HCT116 (cell line): Measurements from ENCODE around the gene TENT5A. TPM values are rescaled to one million over a fixed set of nuclear protein-coding genes. Genes with fewer than 3 reads are reported as not detected.
A peak's percentile ranks its signal among the peaks of the same experiment; 100 is the strongest.

ENCODE experiments used
- ATAC-seq: fragments of 200-7000 bp; cut with Tn5 transposase; 2 replicates; pipeline ENCODE4 v1.9.1; 2020; ENCODE audit warnings: mild to moderate bottlenecking, moderate library complexity
- BruUV-seq: library from RNA; stranded (reverse); fragments of 400-500 nt; replicated peaks from 2 replicates; lab custom pipeline; 2021; lab: Mats Ljungman, UMichigan
- CTCF ChIA-PET: fragments of 300-600 bp; sonication (Branson Sonifier 250); formaldehyde crosslinking; loops from one replicate; lab custom pipeline; 2021; ENCODE audit warnings: antibody characterized with exemption; lab: Charles Lee
- POLR2A ChIA-PET: fragments of 300-600, 350-600 bp; sonication (Branson Sonifier 250); formaldehyde crosslinking; loops from one replicate; lab custom pipeline; 2021; ENCODE audit warnings: antibody characterized with exemption; lab: Charles Lee
- RAD21 ChIA-PET, 2 experiments: fragments of 300-600 bp; sonication (Branson Sonifier 250); formaldehyde crosslinking; loops; one replicate each; lab custom pipeline; 2023; ENCODE audit warnings: low total read pairs in 2 of 2; ENCODE audit not compliant: uncharacterized antibody in 2 of 2, unreplicated experiment in 2 of 2, low non-redundant PET in 1 of 2; lab: Charles Lee
- DNase-seq: peaks from one replicate; pipeline ENCODE4 v3.0.0-alpha.2; 2010; ENCODE audit warnings: low read depth, low spot score
- H2AFZ ChIP-seq: fragments of 200-600 bp; shearing (Covaris generic), sonication (generic); 2 replicates; pipeline ENCODE4 v1.6.1; 2017; ENCODE audit warnings: low read depth, mixed run types, mixed read lengths, antibody characterized with exemption, low read length; ENCODE audit not compliant: poor library complexity, severe bottlenecking
- H3K27ac ChIP-seq: 2 replicates; pipeline ENCODE4 v1.5.1; 2012; ENCODE audit warnings: low read depth, low read length
- H3K27me3 ChIP-seq: fragments of 200-600 bp; sonication (generic); 2 replicates; pipeline ENCODE4 v1.6.1; 2016; ENCODE audit warnings: mixed run types, low read length, mixed read lengths; ENCODE audit not compliant: insufficient read depth
- H3K36me3 ChIP-seq, 2 experiments: fragments of 200-500 bp in 1 of 2; fragments of 200-600 bp in 1 of 2; sonication (Bioruptor generic) in 1 of 2; sonication (generic) in 1 of 2; 2 replicates each; pipeline versions ENCODE4 v1.5.1 to v1.6.1; 2014 to 2016; ENCODE audit warnings: low read length in 2 of 2, inconsistent platforms in 1 of 2, mixed read lengths in 1 of 2, mixed run types in 1 of 2; ENCODE audit not compliant: insufficient read depth in 2 of 2, control insufficient read depth in 1 of 2
- H3K4me1 ChIP-seq, 2 experiments: fragments of 200-600 bp in 1 of 2; sonication (generic) in 1 of 2; 2 replicates each; pipeline versions ENCODE4 v1.5.1 to v1.6.1; 2012 to 2017; ENCODE audit warnings: low read length in 2 of 2, inconsistent platforms in 1 of 2, mild to moderate bottlenecking in 1 of 2, mixed read lengths in 1 of 2, mixed run types in 1 of 2, moderate library complexity in 1 of 2; ENCODE audit not compliant: insufficient read depth in 2 of 2, control insufficient read depth in 1 of 2
- H3K4me2 ChIP-seq: fragments of 200-600 bp; sonication (generic); 2 replicates; pipeline ENCODE4 v1.6.1; 2017; ENCODE audit warnings: mixed run types, low read length, mixed read lengths
- H3K4me3 ChIP-seq, 2 experiments: fragments of 200-600 bp in 1 of 2; sonication (generic) in 1 of 2; replicated peaks in 1 of 2; 2 replicates each; pipeline ENCODE4 v1.5.1; 2011 to 2016; ENCODE audit warnings: low read length in 2 of 2, control low read depth in 1 of 2, low read depth in 1 of 2, mild to moderate bottlenecking in 1 of 2, mixed read lengths in 1 of 2, mixed run types in 1 of 2
- H3K79me2 ChIP-seq: fragments of 200-600 bp; sonication (generic); 2 replicates; pipeline ENCODE4 v1.6.1; 2017; ENCODE audit warnings: mild to moderate bottlenecking, mixed run types, low read length, moderate library complexity, mixed read lengths; ENCODE audit not compliant: insufficient read depth
- H3K9ac ChIP-seq: fragments of 200-600 bp; sonication (generic); 2 replicates; pipeline ENCODE4 v1.6.1; 2016; ENCODE audit warnings: low read length, mixed read lengths
- H3K9me2 ChIP-seq: fragments of 200-600 bp; sonication (generic), shearing (Covaris generic); 2 replicates; pipeline ENCODE4 v1.6.1; 2017; ENCODE audit warnings: mixed run types, mild to moderate bottlenecking, moderate library complexity; ENCODE audit not compliant: insufficient read depth
- H3K9me3 ChIP-seq, 2 experiments: fragments of 200-500 bp in 1 of 2; fragments of 200-600 bp in 1 of 2; sonication (Bioruptor generic) in 1 of 2; sonication (generic) in 1 of 2; 2 replicates each; pipeline ENCODE4 v1.6.1; 2014 to 2017; ENCODE audit warnings: low read length in 2 of 2, mixed read lengths in 2 of 2, inconsistent platforms in 1 of 2, low read depth in 1 of 2, mild to moderate bottlenecking in 1 of 2, mixed run types in 1 of 2, moderate library complexity in 1 of 2; ENCODE audit not compliant: control insufficient read depth in 1 of 2, insufficient read depth in 1 of 2
- H4K20me1 ChIP-seq: fragments of 200-600 bp; sonication (generic), shearing (Covaris generic); 2 replicates; pipeline ENCODE4 v1.6.1; 2017; ENCODE audit warnings: mixed run types, mild to moderate bottlenecking, moderate library complexity; ENCODE audit not compliant: insufficient read depth
- ELF1 ChIP-seq: IDR thresholded peaks from 2 replicates; pipeline ENCODE4 v1.6.1; 2012; ENCODE audit warnings: low read depth, borderline replicate concordance
- EZH2 ChIP-seq: fragments of 200-600 bp; sonication (generic); IDR thresholded peaks from 2 replicates; pipeline ENCODE4 v1.6.1; 2017; ENCODE audit warnings: antibody characterized with exemption, mixed run types
- SIN3A ChIP-seq: IDR thresholded peaks from 2 replicates; pipeline ENCODE4 v1.6.1; 2012; ENCODE audit warnings: low read depth
- TCF7L2 ChIP-seq: IDR thresholded peaks from 2 replicates; pipeline ENCODE4 v1.7.0; 2011; ENCODE audit warnings: borderline replicate concordance, inconsistent platforms; ENCODE audit not compliant: insufficient read depth, insufficient read length; ENCODE audit errors: extremely low read depth
- YY1 ChIP-seq: IDR thresholded peaks from 2 replicates; pipeline ENCODE4 v1.6.1; 2011; ENCODE audit warnings: low read length, low read depth, moderate library complexity, mild to moderate bottlenecking; ENCODE audit not compliant: insufficient replicate concordance; ENCODE audit errors: extremely low read depth
- ZFX ChIP-seq: fragments of 450-650 bp; IDR thresholded peaks from 2 replicates; pipeline ENCODE4 v1.6.1; 2017
- intact Hi-C: fragments of 100-400 bp; cut with micrococcal nuclease; formaldehyde crosslinking; loops from 2 replicates; pipeline ENCODE4 v1.10.0; 2022
- total RNA-seq: library from RNA; stranded (reverse); gene quantifications from one replicate; pipeline ENCODE4 v1.2.1, GENCODE V29; 2021; ENCODE audit not compliant: unreplicated experiment
- TF ChIP-seq, protein P1 (sequence below): IDR thresholded peaks from 2 replicates; pipeline ENCODE4 v1.6.1; 2012
- TF ChIP-seq, protein P2 (sequence below): IDR thresholded peaks from 2 replicates; pipeline ENCODE4 v1.6.1; 2012; ENCODE audit warnings: low read depth

TENT5A gene
- total RNA-seq, 1 experiment from 2014 or later: 11.2 TPM

DNA sequence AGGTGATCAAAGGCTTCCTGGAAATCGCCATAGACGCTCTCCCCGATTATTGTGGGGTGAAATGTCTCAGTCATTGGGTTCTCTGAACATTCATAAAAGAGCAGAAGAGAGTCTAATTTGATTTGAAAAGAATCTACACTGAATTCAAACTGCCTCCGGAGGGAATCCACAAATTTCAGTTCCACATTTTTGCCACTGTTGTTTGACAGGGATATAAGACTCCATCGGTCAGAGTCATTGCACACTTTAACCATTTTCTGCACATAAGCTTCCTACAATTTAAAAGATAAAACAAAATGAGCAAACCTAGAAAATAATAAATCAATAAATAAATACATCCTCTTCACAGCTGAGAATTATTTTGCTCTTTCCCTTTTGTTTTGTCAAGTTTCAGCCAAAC lies 2.3 kb downstream of the TENT5A start:
- ATAC-seq: no peak

More for the DNA sequence above, 2.3 kb downstream of the TENT5A start:
- Histone ChIP-seq H3K4me2 (peak overlapping the region; percentile 95; the same call in 1 of the 2 replicates), H3K4me3 (no peak overlapping the region; a peak in 1 of 4 replicates), H3K27ac (no peak overlapping the region), H3K27me3 (no peaks in the 10 kb centered on the region), H3K4me1 (peaks cover 4 to 24% of the 10 kb centered on the region in 2 experiments; a peak in 2 of 4 replicates), H3K79me2 (peaks cover 51% of the 10 kb centered on the region), H2AFZ (no peak overlapping the region), H3K36me3 (peaks cover 6 to 11% of the 10 kb centered on the region in 2 experiments; a peak in 1 of 4 replicates), H3K9me3 (no peaks in the 10 kb centered on the region), H3K9ac (no peak overlapping the region), H3K9me2 (no peaks in the 10 kb centered on the region), H4K20me1 (no peaks in the 10 kb centered on the region)
- TF ChIP-seq YY1 (no peak), TCF7L2 (no peak), EZH2 (no peak), ELF1 (no peak), ZFX (no peak), SIN3A (no peak)
- TF ChIP-seq, protein P1, sequence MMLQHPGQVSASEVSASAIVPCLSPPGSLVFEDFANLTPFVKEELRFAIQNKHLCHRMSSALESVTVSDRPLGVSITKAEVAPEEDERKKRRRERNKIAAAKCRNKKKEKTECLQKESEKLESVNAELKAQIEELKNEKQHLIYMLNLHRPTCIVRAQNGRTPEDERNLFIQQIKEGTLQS: no peak
- TF ChIP-seq, protein P2, sequence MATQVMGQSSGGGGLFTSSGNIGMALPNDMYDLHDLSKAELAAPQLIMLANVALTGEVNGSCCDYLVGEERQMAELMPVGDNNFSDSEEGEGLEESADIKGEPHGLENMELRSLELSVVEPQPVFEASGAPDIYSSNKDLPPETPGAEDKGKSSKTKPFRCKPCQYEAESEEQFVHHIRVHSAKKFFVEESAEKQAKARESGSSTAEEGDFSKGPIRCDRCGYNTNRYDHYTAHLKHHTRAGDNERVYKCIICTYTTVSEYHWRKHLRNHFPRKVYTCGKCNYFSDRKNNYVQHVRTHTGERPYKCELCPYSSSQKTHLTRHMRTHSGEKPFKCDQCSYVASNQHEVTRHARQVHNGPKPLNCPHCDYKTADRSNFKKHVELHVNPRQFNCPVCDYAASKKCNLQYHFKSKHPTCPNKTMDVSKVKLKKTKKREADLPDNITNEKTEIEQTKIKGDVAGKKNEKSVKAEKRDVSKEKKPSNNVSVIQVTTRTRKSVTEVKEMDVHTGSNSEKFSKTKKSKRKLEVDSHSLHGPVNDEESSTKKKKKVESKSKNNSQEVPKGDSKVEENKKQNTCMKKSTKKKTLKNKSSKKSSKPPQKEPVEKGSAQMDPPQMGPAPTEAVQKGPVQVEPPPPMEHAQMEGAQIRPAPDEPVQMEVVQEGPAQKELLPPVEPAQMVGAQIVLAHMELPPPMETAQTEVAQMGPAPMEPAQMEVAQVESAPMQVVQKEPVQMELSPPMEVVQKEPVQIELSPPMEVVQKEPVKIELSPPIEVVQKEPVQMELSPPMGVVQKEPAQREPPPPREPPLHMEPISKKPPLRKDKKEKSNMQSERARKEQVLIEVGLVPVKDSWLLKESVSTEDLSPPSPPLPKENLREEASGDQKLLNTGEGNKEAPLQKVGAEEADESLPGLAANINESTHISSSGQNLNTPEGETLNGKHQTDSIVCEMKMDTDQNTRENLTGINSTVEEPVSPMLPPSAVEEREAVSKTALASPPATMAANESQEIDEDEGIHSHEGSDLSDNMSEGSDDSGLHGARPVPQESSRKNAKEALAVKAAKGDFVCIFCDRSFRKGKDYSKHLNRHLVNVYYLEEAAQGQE: no peak
- ChIA-PET POLR2A (no interaction called here), CTCF (no interaction called here), RAD21 (no interaction called here)
- intact Hi-C loops: loop anchor here (5.0 to 10.0 kb wide), 7 partner anchors 257 to 1618 kb away; no protein-coding TSS in a partner anchor
- TSS peak; percentile 35 for BruUV-seq
- no peak for DNase-seq
